GM12878 (cell line): ENCODE measurements around the gene SLC38A3. TPM values are rescaled to one million over a fixed set of nuclear protein-coding genes. Genes with fewer than 3 reads are reported as not detected.
A peak's percentile ranks its signal among the peaks of the same experiment; 100 is the strongest.

Experiments used
- ATAC-seq: fragments of 200-7000 bp; cut with Tn5 transposase; 3 replicates; pipeline ENCODE4 v1.9.1; 2020; ENCODE audit warnings: mild to moderate bottlenecking, moderate library complexity
- BruUV-seq: library from RNA; stranded (reverse); fragments of 400-500 nt; replicated peaks from 2 replicates; lab custom pipeline; 2021; lab: Mats Ljungman, UMichigan
- CTCF ChIA-PET: fragments of 300-600 bp; sonication (Branson Sonifier 250); formaldehyde crosslinking; extraction: SDS; loops from one replicate; lab custom pipeline; 2021; ENCODE audit warnings: inconsistent platforms; lab: Yijun Ruan, JAX
- POLR2A ChIA-PET: fragments of 350-600 bp; formaldehyde crosslinking; extraction: SDS; loops from one replicate; lab custom pipeline; 2021; ENCODE audit warnings: inconsistent platforms; lab: Charles Lee
- RAD21 ChIA-PET: fragments of 300-600 bp; sonication (Branson Sonifier 250); formaldehyde crosslinking; loops from one replicate; lab custom pipeline; 2023; ENCODE audit warnings: antibody characterized with exemption; ENCODE audit not compliant: unreplicated experiment; lab: Charles Lee
- SMC1A ChIA-PET: fragments of 300-600 bp; sonication (Branson Sonifier 250); formaldehyde crosslinking; loops from one replicate; lab custom pipeline; 2023; ENCODE audit not compliant: unreplicated experiment, uncharacterized antibody; lab: Charles Lee
- DNase-seq: peaks from one replicate; pipeline ENCODE4 v3.0.0-alpha.2; 2011; ENCODE audit warnings: low read depth, low spot score
- FAIRE-seq: peaks from 3 replicates; lab custom pipeline; 2011; peaks lifted over from hg19 to GRCh38; lab: Jason Lieb, UNC
- H2AFZ ChIP-seq: 2 replicates; pipeline ENCODE4 v1.6.0; 2011; ENCODE audit warnings: low read depth, low read length, control low read depth; ENCODE audit not compliant: control insufficient read depth
- H3K27ac ChIP-seq: 2 replicates; pipeline ENCODE4 v1.5.1; 2011; ENCODE audit warnings: control low read depth; ENCODE audit not compliant: control insufficient read depth, insufficient read depth
- H3K27me3 ChIP-seq, 2 experiments: replicated peaks in 1 of 2; 2 replicates each; pipeline versions ENCODE4 v1.6.0 to v1.6.1; 2011; ENCODE audit warnings: low read length in 1 of 2; ENCODE audit not compliant: control insufficient read depth in 2 of 2, insufficient read depth in 2 of 2
- H3K36me3 ChIP-seq, 2 experiments: 2 replicates each; pipeline ENCODE4 v1.5.1; 2011; ENCODE audit warnings: low read length in 1 of 2; ENCODE audit not compliant: control insufficient read depth in 2 of 2, insufficient read depth in 2 of 2
- H3K4me1 ChIP-seq: 2 replicates; pipeline ENCODE4 v1.6.1; 2011; ENCODE audit warnings: mild to moderate bottlenecking, low read length, moderate library complexity, mixed read lengths; ENCODE audit not compliant: control insufficient read depth, insufficient read depth
- H3K4me2 ChIP-seq: 2 replicates; pipeline ENCODE4 v1.6.0; 2011; ENCODE audit warnings: control low read depth; ENCODE audit not compliant: control insufficient read depth, insufficient read depth
- H3K4me3 ChIP-seq: fragments of 200-600 bp; sonication (generic); 2 replicates; pipeline ENCODE4 v1.5.1; 2016
- H3K79me2 ChIP-seq: 2 replicates; pipeline ENCODE4 v1.6.0; 2011; ENCODE audit warnings: low read length; ENCODE audit not compliant: control insufficient read depth, insufficient read depth
- H3K9ac ChIP-seq: 2 replicates; pipeline ENCODE4 v1.8.0; 2011; ENCODE audit warnings: low read length, control low read depth, mixed read lengths; ENCODE audit not compliant: control insufficient read depth, insufficient read depth
- H3K9me3 ChIP-seq: replicated peaks from 3 replicates; pipeline ENCODE4 v1.5.1; 2011; ENCODE audit warnings: mild to moderate bottlenecking, low read length; ENCODE audit not compliant: control insufficient read depth, insufficient read depth
- H4K20me1 ChIP-seq: 2 replicates; pipeline ENCODE4 v1.6.0; 2011; ENCODE audit not compliant: control insufficient read depth, insufficient read depth
- EGR1 ChIP-seq, 2 experiments: IDR thresholded peaks; 1 replicate in 1 of 2; 2 replicates in 1 of 2; pipeline ENCODE4 v1.6.1; 2011 to 2012; ENCODE audit warnings: low read depth in 2 of 2, low read length in 2 of 2, borderline replicate concordance in 1 of 2, mild to moderate bottlenecking in 1 of 2, moderate library complexity in 1 of 2
- HDGF ChIP-seq: fragments of 450-650 bp; IDR thresholded peaks from 2 replicates; pipeline ENCODE4 v1.6.1; 2016; ENCODE audit warnings: antibody characterized with exemption
- JUNB ChIP-seq: IDR thresholded peaks from 2 replicates; pipeline ENCODE4 v1.6.1; 2016; ENCODE audit warnings: antibody characterized with exemption, mild to moderate bottlenecking
- JUND ChIP-seq: IDR thresholded peaks from 2 replicates; pipeline ENCODE4 v1.6.1; 2012; ENCODE audit warnings: low read depth, mild to moderate bottlenecking, low read length, improper control_type of control experiment, moderate library complexity
- RAD21 ChIP-seq: IDR thresholded peaks from 2 replicates; pipeline ENCODE4 v1.6.1; 2011; ENCODE audit warnings: mild to moderate bottlenecking, low read depth, low read length, moderate library complexity; ENCODE audit not compliant: insufficient read depth
- WGBS: methylation state at CpG from one replicate; pipeline ENCODE4 v1.1.6; 2016; ENCODE audit warnings: low lambda C conversion rate; ENCODE audit not compliant: insufficient replicate concordance, insufficient coverage; ENCODE audit errors: missing lambda C conversion rate; 5-methylcytosine and 5-hydroxymethylcytosine counted together
- in situ Hi-C: fragments of 300-500 bp; cut with MboI; formaldehyde crosslinking; loops from 9 replicates; pipeline ENCODE4 v1.14.3; 2018; ENCODE audit warnings: mixed read lengths
- intact Hi-C: fragments of 100-400 bp; cut with micrococcal nuclease; formaldehyde crosslinking; loops from one replicate; pipeline ENCODE4 v1.14.2; 2022; ENCODE audit not compliant: unreplicated experiment
- polyA plus RNA-seq, 11 experiments: library from polyadenylated mRNA; depleted of rRNA in 4 of 11; unstranded in 6 of 11; stranded (reverse) in 5 of 11; fragments of >200 nt; fragmentation: Nextera tagmentation in 4 of 11; fragmentation: Illumina TruSeq in 1 of 11; extraction: Ambion mirVana in 4 of 11; extraction: Trizol in 1 of 11; gene quantifications; 1 replicate in 1 of 11; 2 replicates in 10 of 11; pipeline versions ENCODE4 v1.2.1 to v1.2.3, GENCODE V29; 2011 to 2016; ENCODE audit warnings: inconsistent platforms in 2 of 11, missing spikeins in 2 of 11, low read depth in 1 of 11
- total RNA-seq, 4 experiments: library from RNA; depleted of rRNA in 3 of 4; stranded (reverse); fragments of >200 nt in 3 of 4; fragmentation: Illumina TruSeq in 1 of 4; extraction: Trizol in 1 of 4; gene quantifications; 2 replicates each; pipeline versions ENCODE4 v1.2.1 to v1.2.3, GENCODE V29; 2013 to 2021
- TF ChIP-seq, protein P1 (sequence below): fragments of 450-650 bp; formaldehyde crosslinking; IDR thresholded peaks from 2 replicates; pipeline ENCODE4 v1.5.0; 2022; ENCODE audit warnings: mild to moderate bottlenecking, missing genetic modification characterization
- TF ChIP-seq, protein P2 (sequence below): IDR thresholded peaks from 2 replicates; pipeline ENCODE4 v1.6.1; 2011; ENCODE audit warnings: borderline replicate concordance, low read depth, mild to moderate bottlenecking, moderate library complexity, mixed read lengths, low read length; ENCODE audit not compliant: insufficient read depth; ENCODE audit errors: extremely low read length

SLC38A3 gene
- total and polyA plus RNA-seq, 10 of the 15 experiments (the other 5 are each of a cell fraction or from before 2014, with no cell fraction given): 0.14 TPM; not detected in 9

DNA sequence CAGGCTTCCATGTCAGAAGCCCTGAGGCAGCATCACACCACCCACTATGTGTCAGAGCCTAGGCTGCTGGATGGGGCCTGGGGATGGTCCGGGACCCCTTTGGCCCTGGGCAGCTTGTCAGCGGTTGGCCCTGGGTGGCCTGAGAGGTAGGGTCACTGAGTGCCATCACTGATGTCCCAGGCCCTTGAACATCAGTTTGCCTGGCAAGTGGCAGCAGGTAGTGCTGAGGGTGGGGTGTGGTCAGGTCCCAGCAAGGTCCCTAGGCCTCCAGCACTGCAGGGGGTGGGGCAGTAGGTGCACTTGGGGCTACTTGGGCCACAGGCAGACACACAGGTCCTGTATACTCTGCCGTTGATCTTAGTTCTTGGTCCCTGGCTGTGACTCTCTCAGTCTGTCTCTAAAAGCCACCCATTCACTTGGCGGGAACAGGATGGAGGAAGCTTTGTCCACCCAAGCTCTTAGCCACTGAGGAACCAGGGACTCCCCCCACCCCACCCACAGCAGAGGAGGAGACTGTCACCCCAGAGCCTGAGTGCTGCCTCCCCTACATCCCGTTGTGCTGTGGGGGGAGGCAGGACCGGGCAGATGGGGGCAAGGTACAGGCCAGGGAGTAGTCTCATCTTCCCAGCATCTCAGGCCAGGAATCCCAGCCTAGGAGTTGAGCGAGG is 36.8 kb downstream of the SLC38A3 start:
- Histone ChIP-seq H4K20me1 (peaks cover 12% of the 10 kb centered on the region), H3K9ac (peak overlapping the region; percentile 24)

GRCh38 chr3:50242381-50242770 is 37.3 kb downstream of the SLC38A3 start:
- BruUV-seq: no TSS peak
- Histone ChIP-seq H3K79me2 (peaks cover 89% of the 10 kb centered on the region), H3K27ac (peak overlapping the region; percentile 82), H3K9me3 (no peaks in the 10 kb centered on the region), H3K9ac (peak overlapping the region; percentile 49), H3K4me1 (peaks cover 55% of the 10 kb centered on the region), H3K27me3 (no peaks in the 10 kb centered on the region), H2AFZ (no peak overlapping the region), H3K4me3 (peak overlapping the region; percentile 64), H3K36me3 (peaks cover 4% of the 10 kb centered on the region in 2 experiments; a peak in 3 of 4 replicates), H4K20me1 (peaks cover 15% of the 10 kb centered on the region), H3K4me2 (peak overlapping the region; percentile 90)
- in situ Hi-C loops (no loop called here), intact Hi-C loops (no loop called here)
- SMC1A ChIA-PET: interaction anchor here (0.5 to 3.2 kb wide), 4 partner anchors 14 to 1447 kb away, joined by 3 to 15 read pairs (median 4); no protein-coding TSS in a partner anchor
- ATAC-seq: no peak
- POLR2A ChIA-PET: interaction anchor here (0.8 to 2.3 kb wide), 5 partner anchors 9 to 95 kb away, joined by 3 to 9 read pairs (median 5); no protein-coding TSS in a partner anchor
- TF ChIP-seq JUNB: peak; percentile 52; the same call in 1 of the 2 replicates
- TF ChIP-seq, protein P1, sequence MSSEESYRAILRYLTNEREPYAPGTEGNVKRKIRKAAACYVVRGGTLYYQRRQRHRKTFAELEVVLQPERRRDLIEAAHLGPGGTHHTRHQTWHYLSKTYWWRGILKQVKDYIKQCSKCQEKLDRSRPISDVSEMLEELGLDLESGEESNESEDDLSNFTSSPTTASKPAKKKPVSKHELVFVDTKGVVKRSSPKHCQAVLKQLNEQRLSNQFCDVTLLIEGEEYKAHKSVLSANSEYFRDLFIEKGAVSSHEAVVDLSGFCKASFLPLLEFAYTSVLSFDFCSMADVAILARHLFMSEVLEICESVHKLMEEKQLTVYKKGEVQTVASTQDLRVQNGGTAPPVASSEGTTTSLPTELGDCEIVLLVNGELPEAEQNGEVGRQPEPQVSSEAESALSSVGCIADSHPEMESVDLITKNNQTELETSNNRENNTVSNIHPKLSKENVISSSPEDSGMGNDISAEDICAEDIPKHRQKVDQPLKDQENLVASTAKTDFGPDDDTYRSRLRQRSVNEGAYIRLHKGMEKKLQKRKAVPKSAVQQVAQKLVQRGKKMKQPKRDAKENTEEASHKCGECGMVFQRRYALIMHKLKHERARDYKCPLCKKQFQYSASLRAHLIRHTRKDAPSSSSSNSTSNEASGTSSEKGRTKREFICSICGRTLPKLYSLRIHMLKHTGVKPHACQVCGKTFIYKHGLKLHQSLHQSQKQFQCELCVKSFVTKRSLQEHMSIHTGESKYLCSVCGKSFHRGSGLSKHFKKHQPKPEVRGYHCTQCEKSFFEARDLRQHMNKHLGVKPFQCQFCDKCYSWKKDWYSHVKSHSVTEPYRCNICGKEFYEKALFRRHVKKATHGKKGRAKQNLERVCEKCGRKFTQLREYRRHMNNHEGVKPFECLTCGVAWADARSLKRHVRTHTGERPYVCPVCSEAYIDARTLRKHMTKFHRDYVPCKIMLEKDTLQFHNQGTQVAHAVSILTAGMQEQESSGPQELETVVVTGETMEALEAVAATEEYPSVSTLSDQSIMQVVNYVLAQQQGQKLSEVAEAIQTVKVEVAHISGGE (CRISPR knock-in tag): no peak
- no peak for TF ChIP-seq RAD21
- RAD21 ChIA-PET: interaction anchor here (1.1 to 5.1 kb wide), 3 partner anchors 15 to 47 kb away, joined by 4 to 36 read pairs (median 5); no protein-coding TSS in a partner anchor
- CTCF ChIA-PET: interaction anchor here (3.6 kb wide), 1 partner anchor 15 kb away, joined by 42 read pairs; no protein-coding TSS in a partner anchor
- WGBS: 0% methylated on average over 3 of the region's 3 CpGs
- FAIRE-seq: no peak
- DNase-seq: no peak

More for the DNA sequence above, 36.8 kb downstream of the SLC38A3 start:
- no peak for ATAC-seq
- peak overlapping the region; percentile 90 for H3K4me2 ChIP-seq
- no peaks in the 10 kb centered on the region for H3K9me3 ChIP-seq
- no TSS peak for BruUV-seq
- POLR2A ChIA-PET: interaction anchor here (1.4 to 2.3 kb wide), 3 partner anchors 8 to 14 kb away, joined by 5 to 9 read pairs (median 5); no protein-coding TSS in a partner anchor
- H3K4me1 ChIP-seq: peaks cover 50% of the 10 kb centered on the region
- no peak for DNase-seq
- no peaks in the 10 kb centered on the region for H3K27me3 ChIP-seq
- TF ChIP-seq EGR1 (IDR thresholded peaks at IDR 0.05; ENCODE audit: borderline replicate concordance in 1 of 2, low read depth in 2 of 2, low read length in 2 of 2) (no peak), JUND (no peak), HDGF (no peak)
- TF ChIP-seq, protein P2, sequence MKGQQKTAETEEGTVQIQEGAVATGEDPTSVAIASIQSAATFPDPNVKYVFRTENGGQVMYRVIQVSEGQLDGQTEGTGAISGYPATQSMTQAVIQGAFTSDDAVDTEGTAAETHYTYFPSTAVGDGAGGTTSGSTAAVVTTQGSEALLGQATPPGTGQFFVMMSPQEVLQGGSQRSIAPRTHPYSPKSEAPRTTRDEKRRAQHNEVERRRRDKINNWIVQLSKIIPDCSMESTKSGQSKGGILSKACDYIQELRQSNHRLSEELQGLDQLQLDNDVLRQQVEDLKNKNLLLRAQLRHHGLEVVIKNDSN: peak; percentile 3
- TF ChIP-seq, all 136 proteins: peak for 1
- no peak overlapping the region for H2AFZ ChIP-seq
- H3K4me3 ChIP-seq: peak overlapping the region; percentile 64
- ChIA-PET SMC1A (interaction anchor here (0.5 to 3.2 kb wide), 3 partner anchors 13 to 1448 kb away, joined by 3 to 15 read pairs (median 3); no protein-coding TSS in a partner anchor), RAD21 (interaction anchor here (0.6 to 5.1 kb wide), 4 partner anchors 15 to 47 kb away, joined by 3 to 36 read pairs (median 6); no protein-coding TSS in a partner anchor), CTCF (interaction anchor here (1.1 to 3.6 kb wide), 3 partner anchors 14 to 15 kb away, joined by 3 to 42 read pairs (median 5); no protein-coding TSS in a partner anchor)
- peaks cover 89% of the 10 kb centered on the region for H3K79me2 ChIP-seq
- peak overlapping the region; percentile 82 for H3K27ac ChIP-seq
- FAIRE-seq: no peak
- in situ Hi-C loops: no loop called here
- intact Hi-C loops: no loop called here
- 31% methylated on average over 7 of the region's 7 CpGs for WGBS
- peaks cover 1 to 4% of the 10 kb centered on the region in 2 experiments; a peak in 3 of 4 replicates for H3K36me3 ChIP-seq
